ENCODE data around the gene MCHR1. TPM values are rescaled to one million over a fixed set of nuclear protein-coding genes. Genes with fewer than 3 reads are reported as not detected.

Gene MCHR1
- total and polyA plus RNA-seq, 9 of the 15 experiments (the other 6 are each of a cell fraction or from before 2014, with no cell fraction given) = 0.03 to 0.50 TPM; not detected in 7

- ATAC-seq = no peak
- POLR2A ChIA-PET = no interaction called here
- H3K36me3 ChIP-seq (ENCODE audit: control insufficient read depth, insufficient read depth, low read length) = no peaks in the 10 kb centered on the region
- 36% methylated on average over 4 of the region's 5 CpGs for WGBS (ENCODE audit: insufficient coverage, low coverage, missing lambda C conversion rate)
- FAIRE-seq = no peak
- peak overlapping the region in 1 of 2 experiments; percentile 52; a peak in 2 of 4 replicates for H3K9ac ChIP-seq (ENCODE audit: insufficient read depth in 1 of 2, low read depth in 2 of 2, low read length in 2 of 2)
- H3K4me1 ChIP-seq (replicated peaks in 1 of 2; ENCODE audit: control insufficient read depth in 2 of 2, insufficient read depth in 2 of 2, low read length in 2 of 2) = peaks cover 0 to 3% of the 10 kb centered on the region in 2 experiments; a peak in 2 of 5 replicates
- intact Hi-C loops (cut with micrococcal nuclease) (no loop called here), in situ Hi-C loops (cut with MboI) (no loop called here)
- peaks cover 0 to under 1% of the 10 kb centered on the region in 2 experiments; a peak in 1 of 5 replicates for H3K27me3 ChIP-seq (ENCODE audit: control insufficient read depth in 2 of 2, insufficient read depth in 2 of 2, low read length in 2 of 2)
- no peak for DNase-seq (ENCODE audit: extremely low read depth in 1 of 4, low spot score in 3 of 4)
- no peak overlapping the region for H3K4me2 ChIP-seq (ENCODE audit: insufficient read depth, low read length)
- no TSS peak for BruUV-seq (replicated peaks)
- no peak overlapping the region for H3K27ac ChIP-seq (ENCODE audit: extremely low read depth, low read depth, low read length)
- no peak overlapping the region for H3K4me3 ChIP-seq
- no peak overlapping the region for H2AFZ ChIP-seq (ENCODE audit: low read depth, low read length)
- no peaks in the 10 kb centered on the region for H3K9me1 ChIP-seq (ENCODE audit: control insufficient read depth, insufficient read depth, low read length)
- peaks cover 2% of the 10 kb centered on the region; the same call in 1 of the 2 replicates for H3K9me3 ChIP-seq (replicated peaks; ENCODE audit: control insufficient read depth, insufficient read depth, low read depth, low read length)
- no peaks in the 10 kb centered on the region for H3K79me2 ChIP-seq (ENCODE audit: control insufficient read depth, insufficient read depth, low read length)
- CTCF ChIA-PET (ENCODE audit: low intra/inter-chr PET ratio) = no interaction called here
- no peaks in the 10 kb centered on the region for H4K20me1 ChIP-seq (replicated peaks; ENCODE audit: control insufficient read depth, insufficient read depth, low read length)
- no peak for TF ChIP-seq ZBTB7A (IDR thresholded peaks at IDR 0.05; ENCODE audit: borderline replicate concordance, control insufficient read depth, low read depth, low read length)
- no peak for TF ChIP-seq E2F8 (IDR thresholded peaks at IDR 0.05; ENCODE audit: low read depth, partially characterized antibody)
- TF ChIP-seq ZNF124 (CRISPR knock-in tag; IDR thresholded peaks at IDR 0.05) = no peak
- no peak for TF ChIP-seq ARID1B (IDR thresholded peaks at IDR 0.05)
- TF ChIP-seq ZNF740 (CRISPR knock-in tag; IDR thresholded peaks at IDR 0.05) = no peak
- no peak for TF ChIP-seq ZNF740 (tag; IDR thresholded peaks at IDR 0.05)
- TF ChIP-seq HMBOX1 (IDR thresholded peaks at IDR 0.05) = no peak
- TF ChIP-seq ELF4 (CRISPR knock-in tag; IDR thresholded peaks at IDR 0.05) = no peak
- TF ChIP-seq C11orf30 (IDR thresholded peaks at IDR 0.05; ENCODE audit: low read depth) = no peak
- TF ChIP-seq DNMT1 (IDR thresholded peaks at IDR 0.05) = no peak
- TF ChIP-seq CAMTA2 (CRISPR knock-in tag; conservative IDR thresholded peaks at IDR 0.05) = no peak
- TF ChIP-seq IRF1 (CRISPR knock-in tag; IDR thresholded peaks at IDR 0.05; ENCODE audit: borderline replicate concordance) = no peak
- TF ChIP-seq NR2F6 (CRISPR knock-in tag; IDR thresholded peaks at IDR 0.05) = no peak
- TF ChIP-seq CEBPG (CRISPR knock-in tag; IDR thresholded peaks at IDR 0.05) = no peak
- TF ChIP-seq CEBPG (tag; conservative IDR thresholded peaks at IDR 0.05 in 1 of 2, IDR thresholded peaks at IDR 0.05 in 1 of 2) = no peak
- no peak for TF ChIP-seq TAF15 (IDR thresholded peaks at IDR 0.05; ENCODE audit: low read depth, low read length)
- TF ChIP-seq OTX1 (CRISPR knock-in tag; IDR thresholded peaks at IDR 0.05) = no peak
Measured at GRCh38 chr22:40703736-40704135, 24.5 kb downstream of the MCHR1 start.

Data from K562 (cell line).